C4-2B (cell line): Measurements from ENCODE around the gene SCYL1.

Experiments
- H3K27ac ChIP-seq: fragments of 450-650 bp; 2 replicates; pipeline ENCODE4 v1.5.1; 2017
- ZFX ChIP-seq: fragments of 450-650 bp; IDR thresholded peaks from 2 replicates; pipeline ENCODE4 v1.6.1; 2017
- TF ChIP-seq, protein P1 (sequence below): fragments of 450-650 bp; conservative IDR thresholded peaks from 2 replicates; pipeline ENCODE4 v1.5.1; 2017; ENCODE audit warnings: mild to moderate bottlenecking

SCYL1 gene

DNA sequence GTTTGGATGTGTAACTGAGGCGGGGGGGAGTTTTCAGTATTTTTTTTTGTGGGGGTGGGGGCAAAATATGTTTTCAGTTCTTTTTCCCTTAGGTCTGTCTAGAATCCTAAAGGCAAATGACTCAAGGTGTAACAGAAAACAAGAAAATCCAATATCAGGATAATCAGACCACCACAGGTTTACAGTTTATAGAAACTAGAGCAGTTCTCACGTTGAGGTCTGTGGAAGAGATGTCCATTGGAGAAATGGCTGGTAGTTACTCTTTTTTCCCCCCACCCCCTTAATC is 23.8 kb upstream of the SCYL1 start:
- no peak overlapping the region; the same call in 1 of the 2 replicates for H3K27ac ChIP-seq
- TF ChIP-seq ZFX = no peak
- TF ChIP-seq, protein P1, sequence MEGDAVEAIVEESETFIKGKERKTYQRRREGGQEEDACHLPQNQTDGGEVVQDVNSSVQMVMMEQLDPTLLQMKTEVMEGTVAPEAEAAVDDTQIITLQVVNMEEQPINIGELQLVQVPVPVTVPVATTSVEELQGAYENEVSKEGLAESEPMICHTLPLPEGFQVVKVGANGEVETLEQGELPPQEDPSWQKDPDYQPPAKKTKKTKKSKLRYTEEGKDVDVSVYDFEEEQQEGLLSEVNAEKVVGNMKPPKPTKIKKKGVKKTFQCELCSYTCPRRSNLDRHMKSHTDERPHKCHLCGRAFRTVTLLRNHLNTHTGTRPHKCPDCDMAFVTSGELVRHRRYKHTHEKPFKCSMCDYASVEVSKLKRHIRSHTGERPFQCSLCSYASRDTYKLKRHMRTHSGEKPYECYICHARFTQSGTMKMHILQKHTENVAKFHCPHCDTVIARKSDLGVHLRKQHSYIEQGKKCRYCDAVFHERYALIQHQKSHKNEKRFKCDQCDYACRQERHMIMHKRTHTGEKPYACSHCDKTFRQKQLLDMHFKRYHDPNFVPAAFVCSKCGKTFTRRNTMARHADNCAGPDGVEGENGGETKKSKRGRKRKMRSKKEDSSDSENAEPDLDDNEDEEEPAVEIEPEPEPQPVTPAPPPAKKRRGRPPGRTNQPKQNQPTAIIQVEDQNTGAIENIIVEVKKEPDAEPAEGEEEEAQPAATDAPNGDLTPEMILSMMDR = no peak

DNA sequence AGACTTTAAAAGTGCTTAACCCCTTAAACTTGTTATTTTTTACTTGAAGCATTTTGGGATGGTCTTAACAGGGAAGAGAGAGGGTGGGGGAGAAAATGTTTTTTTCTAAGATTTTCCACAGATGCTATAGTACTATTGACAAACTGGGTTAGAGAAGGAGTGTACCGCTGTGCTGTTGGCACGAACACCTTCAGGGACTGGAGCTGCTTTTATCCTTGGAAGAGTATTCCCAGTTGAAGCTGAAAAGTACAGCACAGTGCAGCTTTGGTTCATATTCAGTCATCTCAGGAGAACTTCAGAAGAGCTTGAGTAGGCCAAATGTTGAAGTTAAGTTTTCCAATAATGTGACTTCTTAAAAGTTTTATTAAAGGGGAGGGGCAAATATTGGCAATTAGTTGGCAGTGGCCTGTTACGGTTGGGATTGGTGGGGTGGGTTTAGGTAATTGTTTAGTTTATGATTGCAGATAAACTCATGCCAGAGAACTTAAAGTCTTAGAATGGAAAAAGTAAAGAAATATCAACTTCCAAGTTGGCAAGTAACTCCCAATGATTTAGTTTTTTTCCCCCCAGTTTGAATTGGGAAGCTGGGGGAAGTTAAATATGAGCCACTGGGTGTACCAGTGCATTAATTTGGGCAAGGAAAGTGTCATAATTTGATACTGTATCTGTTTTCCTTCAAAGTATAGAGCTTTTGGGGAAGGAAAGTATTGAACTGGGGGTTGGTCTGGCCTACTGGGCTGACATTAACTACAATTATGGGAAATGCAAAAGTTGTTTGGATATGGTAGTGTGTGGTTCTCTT is 23.2 kb upstream of the SCYL1 start:
- peak overlapping the region; percentile 38; the same call in 1 of the 2 replicates for H3K27ac ChIP-seq
- TF ChIP-seq, protein P1 = no peak
- no peak for TF ChIP-seq ZFX

DNA sequence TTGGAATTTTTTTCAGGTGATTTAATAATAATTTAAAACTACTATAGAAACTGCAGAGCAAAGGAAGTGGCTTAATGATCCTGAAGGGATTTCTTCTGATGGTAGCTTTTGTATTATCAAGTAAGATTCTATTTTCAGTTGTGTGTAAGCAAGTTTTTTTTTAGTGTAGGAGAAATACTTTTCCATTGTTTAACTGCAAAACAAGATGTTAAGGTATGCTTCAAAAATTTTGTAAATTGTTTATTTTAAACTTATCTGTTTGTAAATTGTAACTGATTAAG is 22.7 kb upstream of the SCYL1 start:
- TF ChIP-seq, protein P1 = no peak
- TF ChIP-seq ZFX = no peak
- H3K27ac ChIP-seq = no peak overlapping the region

DNA sequence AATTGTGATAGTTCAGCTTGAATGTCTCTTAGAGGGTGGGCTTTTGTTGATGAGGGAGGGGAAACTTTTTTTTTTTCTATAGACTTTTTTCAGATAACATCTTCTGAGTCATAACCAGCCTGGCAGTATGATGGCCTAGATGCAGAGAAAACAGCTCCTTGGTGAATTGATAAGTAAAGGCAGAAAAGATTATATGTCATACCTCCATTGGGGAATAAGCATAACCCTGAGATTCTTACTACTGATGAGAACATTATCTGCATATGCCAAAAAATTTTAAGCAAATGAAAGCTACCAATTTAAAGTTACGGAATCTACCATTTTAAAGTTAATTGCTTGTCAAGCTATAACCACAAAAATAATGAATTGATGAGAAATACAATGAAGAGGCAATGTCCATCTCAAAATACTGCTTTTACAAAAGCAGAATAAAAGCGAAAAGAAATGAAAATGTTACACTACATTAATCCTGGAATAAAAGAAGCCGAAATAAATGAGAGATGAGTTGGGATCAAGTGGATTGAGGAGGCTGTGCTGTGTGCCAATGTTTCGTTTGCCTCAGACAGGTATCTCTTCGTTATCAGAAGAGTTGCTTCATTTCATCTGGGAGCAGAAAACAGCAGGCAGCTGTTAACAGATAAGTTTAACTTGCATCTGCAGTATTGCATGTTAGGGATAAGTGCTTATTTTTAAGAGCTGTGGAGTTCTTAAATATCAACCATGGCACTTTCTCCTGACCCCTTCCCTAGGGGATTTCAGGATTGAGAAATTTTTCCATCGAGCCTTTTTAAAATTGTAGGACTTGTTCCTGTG is 22.1 kb upstream of the SCYL1 start:
- no peak overlapping the region; the same call in 1 of the 2 replicates for H3K27ac ChIP-seq
- no peak for TF ChIP-seq ZFX
- TF ChIP-seq, protein P1 = no peak

DNA sequence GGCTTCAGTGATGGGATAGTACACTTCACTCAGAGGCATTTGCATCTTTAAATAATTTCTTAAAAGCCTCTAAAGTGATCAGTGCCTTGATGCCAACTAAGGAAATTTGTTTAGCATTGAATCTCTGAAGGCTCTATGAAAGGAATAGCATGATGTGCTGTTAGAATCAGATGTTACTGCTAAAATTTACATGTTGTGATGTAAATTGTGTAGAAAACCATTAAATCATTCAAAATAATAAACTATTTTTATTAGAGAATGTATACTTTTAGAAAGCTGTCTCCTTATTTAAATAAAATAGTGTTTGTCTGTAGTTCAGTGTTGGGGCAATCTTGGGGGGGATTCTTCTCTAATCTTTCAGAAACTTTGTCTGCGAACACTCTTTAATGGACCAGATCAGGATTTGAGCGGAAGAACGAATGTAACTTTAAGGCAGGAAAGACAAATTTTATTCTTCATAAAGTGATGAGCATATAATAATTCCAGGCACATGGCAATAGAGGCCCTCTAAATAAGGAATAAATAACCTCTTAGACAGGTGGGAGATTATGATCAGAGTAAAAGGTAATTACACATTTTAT is 21.4 kb upstream of the SCYL1 start:
- H3K27ac ChIP-seq = no peak overlapping the region
- no peak for TF ChIP-seq ZFX
- TF ChIP-seq, protein P1 = no peak

DNA sequence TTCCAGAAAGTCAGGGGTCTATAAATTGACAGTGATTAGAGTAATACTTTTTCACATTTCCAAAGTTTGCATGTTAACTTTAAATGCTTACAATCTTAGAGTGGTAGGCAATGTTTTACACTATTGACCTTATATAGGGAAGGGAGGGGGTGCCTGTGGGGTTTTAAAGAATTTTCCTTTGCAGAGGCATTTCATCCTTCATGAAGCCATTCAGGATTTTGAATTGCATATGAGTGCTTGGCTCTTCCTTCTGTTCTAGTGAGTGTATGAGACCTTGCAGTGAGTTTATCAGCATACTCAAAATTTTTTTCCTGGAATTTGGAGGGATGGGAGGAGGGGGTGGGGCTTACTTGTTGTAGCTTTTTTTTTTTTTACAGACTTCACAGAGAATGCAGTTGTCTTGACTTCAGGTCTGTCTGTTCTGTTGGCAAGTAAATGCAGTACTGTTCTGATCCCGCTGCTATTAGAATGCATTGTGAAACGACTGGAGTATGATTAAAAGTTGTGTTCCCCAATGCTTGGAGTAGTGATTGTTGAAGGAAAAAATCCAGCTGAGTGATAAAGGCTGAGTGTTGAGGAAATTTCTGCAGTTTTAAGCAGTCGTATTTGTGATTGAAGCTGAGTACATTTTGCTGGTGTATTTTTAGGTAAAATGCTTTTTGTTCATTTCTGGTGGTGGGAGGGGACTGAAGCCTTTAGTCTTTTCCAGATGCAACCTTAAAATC is 20.8 kb upstream of the SCYL1 start:
- no peak for TF ChIP-seq ZFX
- TF ChIP-seq, protein P1 = no peak
- no peak overlapping the region for H3K27ac ChIP-seq
